HepG2 (cell line): ENCODE measurements around the gene KMT2B. TPM values are rescaled to one million over a fixed set of nuclear protein-coding genes. Genes with fewer than 3 reads are reported as not detected.
"Not testable (repeated sequence)": the region's sequence is repeated elsewhere in the genome, so short reads cannot be mapped to it uniquely, and the experiment has no call there.

Experiments
- ATAC-seq: fragments of 200-7000 bp; cut with Tn5 transposase; 3 replicates; pipeline ENCODE4 v1.9.1; 2020; ENCODE audit warnings: mild to moderate bottlenecking, moderate library complexity
- BruUV-seq: library from RNA; stranded (reverse); fragments of 400-500 nt; replicated peaks from 2 replicates; lab custom pipeline; 2021; lab: Mats Ljungman, UMichigan
- CTCF ChIA-PET: fragments of 300-600 bp; formaldehyde crosslinking; extraction: SDS; loops from one replicate; lab custom pipeline; 2021; ENCODE audit warnings: low total read pairs, inconsistent platforms, low intra/inter-chr PET ratio; lab: Yijun Ruan, JAX
- POLR2A ChIA-PET: fragments of 350-600 bp; sonication (Branson Sonifier 250); formaldehyde crosslinking; loops from one replicate; lab custom pipeline; 2020; ENCODE audit warnings: antibody characterized with exemption, inconsistent platforms; lab: Yijun Ruan, JAX
- DNase-seq: peaks from one replicate; pipeline ENCODE4 v3.0.0-alpha.2; 2015; ENCODE audit warnings: low spot score
- FAIRE-seq: peaks from 3 replicates; lab custom pipeline; 2011; peaks lifted over from hg19 to GRCh38; lab: Jason Lieb, UNC
- H2AFZ ChIP-seq: one replicate; pipeline ENCODE4 v1.6.1; 2011; ENCODE audit warnings: low read length, inconsistent platforms
- H3K27ac ChIP-seq: fragments of 300-600 bp; 3 replicates; pipeline ENCODE4 v1.8.0; 2011; ENCODE audit warnings: mixed run types, mild to moderate bottlenecking, mixed read lengths, low read length, inconsistent platforms; ENCODE audit not compliant: insufficient read depth; ENCODE audit errors: extremely low read length
- H3K27me3 ChIP-seq, 2 experiments: fragments of 200-600 bp in 1 of 2; 2 replicates in 1 of 2; 3 replicates in 1 of 2; pipeline versions ENCODE4 v1.6.0 to v1.8.0; 2011; ENCODE audit warnings: low read length in 2 of 2, mild to moderate bottlenecking in 2 of 2, moderate library complexity in 2 of 2, inconsistent platforms in 1 of 2; ENCODE audit not compliant: insufficient read depth in 2 of 2, control insufficient read depth in 1 of 2
- H3K36me3 ChIP-seq, 2 experiments: fragments of 200-600 bp in 1 of 2; replicated peaks in 1 of 2; 2 replicates in 1 of 2; 3 replicates in 1 of 2; pipeline versions ENCODE4 v1.5.1 to v1.8.0; 2011; ENCODE audit warnings: low read length in 2 of 2, inconsistent platforms in 1 of 2; ENCODE audit not compliant: insufficient read depth in 2 of 2, control insufficient read depth in 1 of 2
- H3K4me1 ChIP-seq: 2 replicates; pipeline ENCODE4 v1.5.1; 2012; ENCODE audit warnings: low read length, inconsistent platforms; ENCODE audit not compliant: insufficient read depth
- H3K4me2 ChIP-seq: 2 replicates; pipeline ENCODE4 v1.6.0; 2011; ENCODE audit warnings: low read depth, low read length, inconsistent platforms
- H3K4me3 ChIP-seq, 3 experiments: fragments of 200-600 bp in 1 of 3; sonication (generic), shearing (Covaris generic) in 1 of 3; replicated peaks in 1 of 3; 2 replicates each; pipeline ENCODE4 v1.5.1; 2011 to 2016; ENCODE audit warnings: low read length in 3 of 3, inconsistent platforms in 2 of 3, low read depth in 2 of 3, mild to moderate bottlenecking in 2 of 3, control low read depth in 1 of 3, mixed read lengths in 1 of 3; ENCODE audit not compliant: insufficient read depth in 1 of 3
- H3K79me2 ChIP-seq: one replicate; pipeline ENCODE4 v1.6.1; 2011; ENCODE audit warnings: low read length, inconsistent platforms; ENCODE audit not compliant: insufficient read depth
- H3K9ac ChIP-seq: 2 replicates; pipeline ENCODE4 v1.6.0; 2011; ENCODE audit warnings: mild to moderate bottlenecking, low read depth, low read length, inconsistent platforms; ENCODE audit not compliant: insufficient read depth
- H3K9me3 ChIP-seq: 2 replicates; pipeline ENCODE4 v1.5.1; 2012; ENCODE audit warnings: mild to moderate bottlenecking, low read length
- H4K20me1 ChIP-seq: 2 replicates; pipeline ENCODE4 v1.6.0; 2011; ENCODE audit warnings: inconsistent platforms, mild to moderate bottlenecking, low read length, moderate library complexity; ENCODE audit not compliant: insufficient read depth
- ASH2L ChIP-seq: fragments of 300-600, 200-600 bp; sonication (generic); IDR thresholded peaks from 2 replicates; pipeline ENCODE4 v1.7.0; 2017; ENCODE audit warnings: low read depth, mild to moderate bottlenecking, moderate library complexity, mixed read lengths, low read length; ENCODE audit not compliant: insufficient read length
- GATAD1 ChIP-seq: IDR thresholded peaks from 2 replicates; pipeline ENCODE4 v1.6.1; 2016; ENCODE audit warnings: missing genetic modification reagents, missing compliant biosample characterization
- HDAC6 ChIP-seq: fragments of 200-600 bp; sonication (generic); IDR thresholded peaks from 2 replicates; pipeline ENCODE4 v1.7.0; 2017; ENCODE audit warnings: mild to moderate bottlenecking, antibody characterized with exemption, low read length, low read depth
- JUND ChIP-seq: sonication (generic); formaldehyde crosslinking; IDR thresholded peaks from 2 replicates; pipeline ENCODE4 v1.8.0; 2022; ENCODE audit warnings: mild to moderate bottlenecking, missing genetic modification reagents
- KDM3A ChIP-seq: IDR thresholded peaks from 2 replicates; pipeline ENCODE4 v1.6.1; 2018; ENCODE audit warnings: low read depth, missing compliant biosample characterization
- MAFG ChIP-seq: sonication (generic); formaldehyde crosslinking; IDR thresholded peaks from 2 replicates; pipeline ENCODE4 v1.5.1; 2020; ENCODE audit warnings: mild to moderate bottlenecking, missing genetic modification reagents
- NCOA2 ChIP-seq: sonication (generic); formaldehyde crosslinking; IDR thresholded peaks from 2 replicates; pipeline ENCODE4 v1.8.0; 2022; ENCODE audit warnings: inconsistent platforms
- NR1H2 ChIP-seq: sonication (generic); formaldehyde crosslinking; IDR thresholded peaks from 2 replicates; pipeline ENCODE4 v1.8.1; 2022; ENCODE audit warnings: low read depth, missing genetic modification reagents, borderline replicate concordance
- RBFOX2 ChIP-seq: fragments of 200-400 bp; formaldehyde crosslinking; IDR thresholded peaks from 2 replicates; pipeline ENCODE4 v1.6.1; 2017; ENCODE audit warnings: low read depth, mild to moderate bottlenecking, low read length
- SAP130 ChIP-seq: IDR thresholded peaks from 2 replicates; pipeline ENCODE4 v1.6.1; 2016; ENCODE audit warnings: low read depth
- SP4 ChIP-seq: sonication (generic); formaldehyde crosslinking; IDR thresholded peaks from 2 replicates; pipeline ENCODE4 v1.8.1; 2023; ENCODE audit warnings: mild to moderate bottlenecking, missing genetic modification reagents
- ZNF12 ChIP-seq: sonication (generic); formaldehyde crosslinking; IDR thresholded peaks from 2 replicates; pipeline ENCODE4 v1.5.0; 2020; ENCODE audit warnings: missing genetic modification reagents
- ZNF781 ChIP-seq: sonication (generic); formaldehyde crosslinking; IDR thresholded peaks from 2 replicates; pipeline ENCODE4 v1.5.1; 2020; ENCODE audit warnings: borderline replicate concordance, mild to moderate bottlenecking, missing genetic modification reagents; ENCODE audit errors: not compliant biosample characterization
- WGBS: methylation state at CpG from one replicate; pipeline ENCODE4 v1.1.6; 2017; ENCODE audit warnings: low lambda C conversion rate; 5-methylcytosine and 5-hydroxymethylcytosine counted together
- in situ Hi-C: cut with HindIII; loops from 2 replicates; pipeline ENCODE4 v1.10.0; 2017; ENCODE audit warnings: low pct_unique_long_range_greater_than_20kb; ENCODE audit not compliant: extremely low pct_ligation_motif_present
- intact Hi-C: fragments of 100-400 bp; cut with micrococcal nuclease; formaldehyde crosslinking; loops from one replicate; pipeline ENCODE4 v1.10.0; 2022; ENCODE audit not compliant: unreplicated experiment
- polyA plus RNA-seq, 8 experiments: library from polyadenylated mRNA; depleted of rRNA in 3 of 8; stranded (reverse) in 7 of 8; unstranded in 1 of 8; fragments of >200 nt; fragmentation: Illumina TruSeq in 4 of 8; extraction: Trizol in 4 of 8; gene quantifications; 2 replicates each; pipeline versions ENCODE4 v1.2.1 to v1.2.3, GENCODE V29; 2011 to 2016; ENCODE audit warnings: low read depth in 4 of 8, missing spikeins in 1 of 8, mixed read lengths in 1 of 8; ENCODE audit not compliant: insufficient read depth in 1 of 8
- total RNA-seq, 5 experiments: library from RNA; depleted of rRNA; stranded (reverse); fragments of >200 nt; fragmentation: Illumina TruSeq; extraction: Trizol; gene quantifications; 2 replicates each; pipeline ENCODE4 v1.2.3, GENCODE V29; 2016; ENCODE audit warnings: low read depth in 1 of 5
- TF ChIP-seq, protein P1 (sequence below): IDR thresholded peaks from 2 replicates; pipeline ENCODE4 v1.6.1; 2012; ENCODE audit warnings: inconsistent platforms
- TF ChIP-seq, protein P2 (sequence below): sonication (generic); formaldehyde crosslinking; IDR thresholded peaks from 2 replicates; pipeline ENCODE4 v1.4.0; 2020; ENCODE audit warnings: missing genetic modification reagents, borderline replicate concordance
- TF ChIP-seq, protein P3 (sequence below): sonication (generic); formaldehyde crosslinking; IDR thresholded peaks from 2 replicates; pipeline ENCODE4 v1.5.0; 2020; ENCODE audit warnings: mild to moderate bottlenecking, missing genetic modification reagents, moderate library complexity

KMT2B gene
- total and polyA plus RNA-seq, 2 of the 13 experiments (the other 11 are each of a cell fraction or from before 2014, with no cell fraction given), result 6.2 to 16.9 TPM

DNA sequence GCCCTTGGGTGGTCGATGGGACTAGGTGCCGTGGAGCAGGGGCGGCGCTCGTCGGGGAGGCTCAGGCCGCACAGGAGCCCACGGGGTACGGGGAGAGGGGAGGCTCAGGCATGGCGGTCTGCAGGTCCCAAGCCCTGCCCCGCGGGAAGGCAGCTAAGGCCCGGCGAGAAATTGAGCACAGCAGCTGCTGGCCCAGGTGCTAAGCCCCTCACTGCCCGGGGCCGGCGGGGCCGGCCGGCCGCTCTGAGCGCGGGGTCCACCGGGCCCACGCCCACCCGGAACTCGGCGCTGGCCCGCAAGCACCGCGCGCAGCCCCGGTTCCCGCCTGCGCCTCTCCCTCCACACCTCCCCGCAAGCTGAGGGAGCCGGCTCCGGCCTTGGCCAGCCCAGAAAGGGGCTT lies 26.7 kb upstream of the KMT2B start:
- H2AFZ ChIP-seq, H3K27me3 ChIP-seq, BruUV-seq, H3K9me3 ChIP-seq, H3K9ac ChIP-seq, H3K27ac ChIP-seq, H3K4me2 ChIP-seq, FAIRE-seq, H4K20me1 ChIP-seq, H3K79me2 ChIP-seq, H3K36me3 ChIP-seq, H3K4me3 ChIP-seq, DNase-seq, ATAC-seq: not testable (repeated sequence)
- 86% methylated on average over 3 of the region's 37 CpGs for whole genome bisulfite sequencing
- intact Hi-C loops, result loop anchor here (10.0 kb wide), 2 partner anchors 54 to 124 kb away; partner anchors contain the start of genes IGFLR1, LIN37, PRODH2 and PSENEN
- POLR2A ChIA-PET, result interaction anchor here (1.9 to 2.1 kb wide), 2 partner anchors 11 to 43 kb away, joined by 7 to 9 read pairs; partner anchors contain the start of gene COX6B1
- in situ Hi-C loops, result loop anchor here (10.0 kb wide), 1 partner anchor 124 kb away; the partner anchor contains the start of gene PRODH2
- H3K4me1 ChIP-seq, result peaks cover 13% of the 10 kb centered on the region
- CTCF ChIA-PET, result interaction anchor here (6.1 kb wide), 1 partner anchor 26 kb away, joined by 201 read pairs; the partner anchor contains the start of gene KMT2B

- no peaks in the 10 kb centered on the region for H3K36me3 ChIP-seq
- no peak overlapping the region for H3K4me2 ChIP-seq
- no peaks in the 10 kb centered on the region for H3K27me3 ChIP-seq
- in situ Hi-C loops, result loop anchor here (10.0 kb wide), 1 partner anchor 123 kb away; the partner anchor contains the start of gene PRODH2
- POLR2A ChIA-PET, result interaction anchor here (0.9 to 1.6 kb wide), 2 partner anchors 11 to 48 kb away, joined by 3 to 4 read pairs; no protein-coding TSS in a partner anchor
- H3K79me2 ChIP-seq, result no peaks in the 10 kb centered on the region
- no peak overlapping the region for H3K4me3 ChIP-seq
- intact Hi-C loops, result loop anchor here (10.0 kb wide), 2 partner anchors 53 to 123 kb away; partner anchors contain the start of genes IGFLR1, LIN37, PRODH2 and PSENEN
- no peak overlapping the region for H3K9ac ChIP-seq
- ATAC-seq, result peak; percentile 17; the same call in 2 of the 3 replicates
- BruUV-seq, result no TSS peak
- no peak for DNase-seq
- 17% methylated on average over 7 of the region's 11 CpGs for WGBS
- peaks cover 22% of the 10 kb centered on the region for H3K4me1 ChIP-seq
- H3K9me3 ChIP-seq, result no peaks in the 10 kb centered on the region
- H4K20me1 ChIP-seq, result no peaks in the 10 kb centered on the region
- CTCF ChIA-PET, result interaction anchor here (6.1 kb wide), 1 partner anchor 25 kb away, joined by 201 read pairs; the partner anchor contains the start of gene KMT2B
- H3K27ac ChIP-seq, result no peak overlapping the region
- no peak for FAIRE-seq
- H2AFZ ChIP-seq, result no peak overlapping the region
- no peak for TF ChIP-seq NR1H2 (CRISPR knock-in tag)
- TF ChIP-seq, protein P1, sequence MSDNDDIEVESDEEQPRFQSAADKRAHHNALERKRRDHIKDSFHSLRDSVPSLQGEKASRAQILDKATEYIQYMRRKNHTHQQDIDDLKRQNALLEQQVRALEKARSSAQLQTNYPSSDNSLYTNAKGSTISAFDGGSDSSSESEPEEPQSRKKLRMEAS, result no peak
- no peak for TF ChIP-seq GATAD1 (CRISPR knock-in tag)
- no peak for TF ChIP-seq MAFG (CRISPR knock-in tag)
- TF ChIP-seq SP4 (CRISPR knock-in tag), result no peak
- no peak for TF ChIP-seq ASH2L
- no peak for TF ChIP-seq KDM3A (CRISPR knock-in tag)
- no peak for TF ChIP-seq RBFOX2
- TF ChIP-seq HDAC6, result no peak
- TF ChIP-seq SAP130 (CRISPR knock-in tag), result no peak
- no peak for TF ChIP-seq ZNF12 (CRISPR knock-in tag)
- TF ChIP-seq JUND (CRISPR knock-in tag), result no peak
- no peak for TF ChIP-seq NCOA2 (CRISPR knock-in tag)
- TF ChIP-seq, protein P2, sequence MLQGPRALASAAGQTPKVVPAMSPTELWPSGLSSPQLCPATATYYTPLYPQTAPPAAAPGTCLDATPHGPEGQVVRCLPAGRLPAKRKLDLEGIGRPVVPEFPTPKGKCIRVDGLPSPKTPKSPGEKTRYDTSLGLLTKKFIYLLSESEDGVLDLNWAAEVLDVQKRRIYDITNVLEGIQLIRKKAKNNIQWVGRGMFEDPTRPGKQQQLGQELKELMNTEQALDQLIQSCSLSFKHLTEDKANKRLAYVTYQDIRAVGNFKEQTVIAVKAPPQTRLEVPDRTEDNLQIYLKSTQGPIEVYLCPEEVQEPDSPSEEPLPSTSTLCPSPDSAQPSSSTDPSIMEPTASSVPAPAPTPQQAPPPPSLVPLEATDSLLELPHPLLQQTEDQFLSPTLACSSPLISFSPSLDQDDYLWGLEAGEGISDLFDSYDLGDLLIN (CRISPR knock-in tag), result no peak
- TF ChIP-seq ZNF781 (CRISPR knock-in tag), result no peak
- TF ChIP-seq, protein P3, sequence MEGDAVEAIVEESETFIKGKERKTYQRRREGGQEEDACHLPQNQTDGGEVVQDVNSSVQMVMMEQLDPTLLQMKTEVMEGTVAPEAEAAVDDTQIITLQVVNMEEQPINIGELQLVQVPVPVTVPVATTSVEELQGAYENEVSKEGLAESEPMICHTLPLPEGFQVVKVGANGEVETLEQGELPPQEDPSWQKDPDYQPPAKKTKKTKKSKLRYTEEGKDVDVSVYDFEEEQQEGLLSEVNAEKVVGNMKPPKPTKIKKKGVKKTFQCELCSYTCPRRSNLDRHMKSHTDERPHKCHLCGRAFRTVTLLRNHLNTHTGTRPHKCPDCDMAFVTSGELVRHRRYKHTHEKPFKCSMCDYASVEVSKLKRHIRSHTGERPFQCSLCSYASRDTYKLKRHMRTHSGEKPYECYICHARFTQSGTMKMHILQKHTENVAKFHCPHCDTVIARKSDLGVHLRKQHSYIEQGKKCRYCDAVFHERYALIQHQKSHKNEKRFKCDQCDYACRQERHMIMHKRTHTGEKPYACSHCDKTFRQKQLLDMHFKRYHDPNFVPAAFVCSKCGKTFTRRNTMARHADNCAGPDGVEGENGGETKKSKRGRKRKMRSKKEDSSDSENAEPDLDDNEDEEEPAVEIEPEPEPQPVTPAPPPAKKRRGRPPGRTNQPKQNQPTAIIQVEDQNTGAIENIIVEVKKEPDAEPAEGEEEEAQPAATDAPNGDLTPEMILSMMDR, result peak; percentile 65
These were observed 25.8 kb upstream of the KMT2B start for GRCh38 chr19:35692010-35692409.
